22Rv1 (cell line): Measurements from ENCODE around the gene SDK1.

Source experiments
- CTCF ChIP-seq: fragments of 450-650 bp; IDR thresholded peaks from 2 replicates; pipeline ENCODE4 v1.5.1; 2017; ENCODE audit warnings: mild to moderate bottlenecking
- ZFX ChIP-seq: fragments of 450-650 bp; IDR thresholded peaks from 2 replicates; pipeline ENCODE4 v1.6.1; 2017; ENCODE audit warnings: antibody characterized with exemption, borderline replicate concordance

- TF ChIP-seq CTCF (no peak), ZFX (no peak)
Measured at GRCh38 chr7:3955751-3956696, 655.0 kb downstream of the SDK1 start.
